NB4 (cell line): ENCODE results near the gene DNMT3A.

ENCODE experiments used
- MAX ChIP-seq: IDR thresholded peaks from 2 replicates; pipeline ENCODE4 v1.6.1; 2011; ENCODE audit warnings: low read depth, low read length
- TF ChIP-seq, protein P1 (sequence below): IDR thresholded peaks from one replicate; pipeline ENCODE4 v1.5.1; 2012; ENCODE audit warnings: low read depth, low read length

- no peak for TF ChIP-seq MAX
- TF ChIP-seq, protein P1, sequence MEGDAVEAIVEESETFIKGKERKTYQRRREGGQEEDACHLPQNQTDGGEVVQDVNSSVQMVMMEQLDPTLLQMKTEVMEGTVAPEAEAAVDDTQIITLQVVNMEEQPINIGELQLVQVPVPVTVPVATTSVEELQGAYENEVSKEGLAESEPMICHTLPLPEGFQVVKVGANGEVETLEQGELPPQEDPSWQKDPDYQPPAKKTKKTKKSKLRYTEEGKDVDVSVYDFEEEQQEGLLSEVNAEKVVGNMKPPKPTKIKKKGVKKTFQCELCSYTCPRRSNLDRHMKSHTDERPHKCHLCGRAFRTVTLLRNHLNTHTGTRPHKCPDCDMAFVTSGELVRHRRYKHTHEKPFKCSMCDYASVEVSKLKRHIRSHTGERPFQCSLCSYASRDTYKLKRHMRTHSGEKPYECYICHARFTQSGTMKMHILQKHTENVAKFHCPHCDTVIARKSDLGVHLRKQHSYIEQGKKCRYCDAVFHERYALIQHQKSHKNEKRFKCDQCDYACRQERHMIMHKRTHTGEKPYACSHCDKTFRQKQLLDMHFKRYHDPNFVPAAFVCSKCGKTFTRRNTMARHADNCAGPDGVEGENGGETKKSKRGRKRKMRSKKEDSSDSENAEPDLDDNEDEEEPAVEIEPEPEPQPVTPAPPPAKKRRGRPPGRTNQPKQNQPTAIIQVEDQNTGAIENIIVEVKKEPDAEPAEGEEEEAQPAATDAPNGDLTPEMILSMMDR = no peak
Observed at GRCh38 chr2:25354116-25354515, 12.4 kb upstream of the DNMT3A start.
